HPDE6-E6E7 (cell line): ENCODE results near the gene HNRNPL.
"Not testable (repeated sequence)": the region's sequence is repeated elsewhere in the genome, so short reads cannot be mapped to it uniquely, and the experiment has no call there.

Experiments used
- DNase-seq: peaks from one replicate; pipeline ENCODE4 v3.0.0; 2011; ENCODE audit warnings: missing footprints; ENCODE audit errors: extremely low spot score

The HNRNPL gene

GRCh38 chr19:38803543-38803942 is 46.2 kb downstream of the HNRNPL start:
- no peak for DNase-seq

- DNase-seq = no peak
Measured at GRCh38 chr19:38801359-38802095, 48.3 kb downstream of the HNRNPL start.

- no peak for DNase-seq
Measured at GRCh38 chr19:38800577-38801347, 49.0 kb downstream of the HNRNPL start.

GRCh38 chr19:38799104-38799503 is 50.7 kb downstream of the HNRNPL start:
- no peak for DNase-seq

- DNase-seq = not testable (repeated sequence)
Measured at GRCh38 chr19:38797781-38798180, 52.0 kb downstream of the HNRNPL start.

GRCh38 chr19:38796154-38796553 is 53.6 kb downstream of the HNRNPL start:
- DNase-seq = no peak

GRCh38 chr19:38795549-38795948 is 54.2 kb downstream of the HNRNPL start:
- DNase-seq = no peak

GRCh38 chr19:38793671-38794070 is 56.1 kb downstream of the HNRNPL start:
- no peak for DNase-seq

GRCh38 chr19:38793177-38793576 is 56.6 kb downstream of the HNRNPL start:
- peak; percentile 73 for DNase-seq

- no peak for DNase-seq
Measured at GRCh38 chr19:38792250-38793111, 57.3 kb downstream of the HNRNPL start.

GRCh38 chr19:38791451-38792064 is 58.2 kb downstream of the HNRNPL start:
- DNase-seq = not testable (repeated sequence)

- DNase-seq = not testable (repeated sequence)
Measured at GRCh38 chr19:38790507-38791403, 59.0 kb downstream of the HNRNPL start.

GRCh38 chr19:38788478-38789243 is 61.1 kb downstream of the HNRNPL start, which contains the start of gene LGALS7B:
Gene LGALS7B (plus strand): TSS chr19:38789200. CDS start chr19:38789227, 27 bp downstream.
- DNase-seq = no peak

GRCh38 chr19:38786572-38787265 is 63.1 kb downstream of the HNRNPL start:
- DNase-seq = peak; percentile 79
